ENCODE data around the gene NR1H4.
"Not testable (repeated sequence)": the region's sequence is repeated elsewhere in the genome, so short reads cannot be mapped to it uniquely, and the experiment has no call there.

NR1H4 gene

GRCh38 chr12:100573292-100574186 lies 99.9 kb downstream of the NR1H4 start, which contains the start of gene GAS2L3:
Gene GAS2L3, plus strand, starts transcription at chr12:100573684. Its CDS starts 21,221 bp downstream, at chr12:100594905.
- DNase-seq, result peak; percentile 5

GRCh38 chr12:100574187-100575074 lies 100.8 kb downstream of the NR1H4 start:
- no peak for DNase-seq

- no peak for DNase-seq
Measured at GRCh38 chr12:100576331-100577036, 102.8 kb downstream of the NR1H4 start.

GRCh38 chr12:100578923-100579322 lies 105.3 kb downstream of the NR1H4 start:
- DNase-seq, result no peak

- no peak for DNase-seq
Measured at GRCh38 chr12:100579844-100580243, 106.2 kb downstream of the NR1H4 start.

- DNase-seq, result no peak
Measured at GRCh38 chr12:100584256-100584655, 110.6 kb downstream of the NR1H4 start.

GRCh38 chr12:100591979-100592378 lies 118.3 kb downstream of the NR1H4 start:
- DNase-seq, result no peak

- no peak for DNase-seq
Measured at GRCh38 chr12:100593490-100593889, 119.8 kb downstream of the NR1H4 start.

- no peak for DNase-seq
Measured at GRCh38 chr12:100601626-100602025, 128.0 kb downstream of the NR1H4 start.

GRCh38 chr12:100602997-100603396 lies 129.3 kb downstream of the NR1H4 start:
- not testable (repeated sequence) for DNase-seq

GRCh38 chr12:100608776-100609175 lies 135.1 kb downstream of the NR1H4 start:
- no peak for DNase-seq

- no peak for DNase-seq
Measured at GRCh38 chr12:100610666-100611430, 137.2 kb downstream of the NR1H4 start.

GRCh38 chr12:100612606-100613005 lies 138.9 kb downstream of the NR1H4 start:
- no peak for DNase-seq

All from effector CD4-positive, alpha-beta T cell (primary cell).